Endothelial cell of umbilical vein (primary cell): ENCODE measurements around the gene PTPRO. TPM values are rescaled to one million over a fixed set of nuclear protein-coding genes. Genes with fewer than 3 reads are reported as not detected.

Experiments
- BruUV-seq: library from RNA; stranded (reverse); fragments of 400-500 nt; replicated peaks from 2 replicates; lab custom pipeline; 2021; lab: Mats Ljungman, UMichigan
- CTCF ChIA-PET: fragments of 300-600, 350-600 bp; sonication (Branson Sonifier 250); formaldehyde crosslinking; loops from one replicate; lab custom pipeline; 2021; ENCODE audit warnings: antibody characterized with exemption, inconsistent platforms; lab: Charles Lee
- POLR2A ChIA-PET: fragments of 300-600, 350-600 bp; sonication (Branson Sonifier 250); formaldehyde crosslinking; loops from one replicate; lab custom pipeline; 2021; ENCODE audit warnings: antibody characterized with exemption, inconsistent platforms; lab: Charles Lee
- DNase-seq: peaks from one replicate; pipeline ENCODE4 v3.0.0-alpha.2; 2011; ENCODE audit warnings: low read depth, low spot score
- FAIRE-seq: peaks from 2 replicates; lab custom pipeline; 2011; peaks lifted over from hg19 to GRCh38; lab: Jason Lieb, UNC
- H2AFZ ChIP-seq: 2 replicates; pipeline ENCODE4 v1.6.0; 2012; ENCODE audit warnings: low read depth, low read length, control low read depth, inconsistent platforms
- H3K27ac ChIP-seq: 2 replicates; pipeline ENCODE4 v1.5.1; 2011; ENCODE audit warnings: low read depth, mild to moderate bottlenecking, control low read depth, low read length, moderate library complexity; ENCODE audit not compliant: insufficient read depth
- H3K27me3 ChIP-seq, 2 experiments: 2 replicates each; pipeline versions ENCODE4 v1.6.0 to v1.6.1; 2011; ENCODE audit warnings: low read length in 2 of 2, mixed read lengths in 1 of 2; ENCODE audit not compliant: control insufficient read depth in 2 of 2, insufficient read depth in 2 of 2
- H3K36me3 ChIP-seq, 2 experiments: 2 replicates in 1 of 2; 3 replicates in 1 of 2; pipeline ENCODE4 v1.5.1; 2011; ENCODE audit warnings: low read length in 2 of 2, mild to moderate bottlenecking in 1 of 2, moderate library complexity in 1 of 2; ENCODE audit not compliant: control insufficient read depth in 2 of 2, insufficient read depth in 2 of 2; ENCODE audit errors: extremely low read depth in 1 of 2
- H3K4me1 ChIP-seq: 3 replicates; pipeline ENCODE4 v1.5.1; 2011; ENCODE audit warnings: mild to moderate bottlenecking, low read length; ENCODE audit not compliant: control insufficient read depth, insufficient read depth; ENCODE audit errors: extremely low read depth
- H3K4me2 ChIP-seq: 2 replicates; pipeline ENCODE4 v1.6.1; 2011; ENCODE audit warnings: low read length, control low read depth, mixed read lengths; ENCODE audit not compliant: insufficient read depth
- H3K4me3 ChIP-seq, 3 experiments: fragments of 200-600 bp in 1 of 3; sonication (generic), shearing (Covaris generic) in 1 of 3; replicated peaks in 1 of 3; 2 replicates each; pipeline ENCODE4 v1.5.1; 2011 to 2016; ENCODE audit warnings: control low read depth in 3 of 3, low read length in 3 of 3, mild to moderate bottlenecking in 2 of 3, inconsistent platforms in 1 of 3, low read depth in 1 of 3, moderate library complexity in 1 of 3; ENCODE audit not compliant: insufficient read depth in 1 of 3
- H3K79me2 ChIP-seq: 2 replicates; pipeline ENCODE4 v1.6.0; 2012; ENCODE audit warnings: low read length, inconsistent platforms; ENCODE audit not compliant: control insufficient read depth, insufficient read depth
- H3K9ac ChIP-seq: replicated peaks from 2 replicates; pipeline ENCODE3; 2011; ENCODE audit warnings: low read length, control low read depth; ENCODE audit not compliant: insufficient read depth; ENCODE audit errors: extremely low read depth
- H3K9me1 ChIP-seq: replicated peaks from 3 replicates; pipeline ENCODE4 v1.6.0; 2011; ENCODE audit warnings: mild to moderate bottlenecking, low read length; ENCODE audit not compliant: control insufficient read depth, insufficient read depth; ENCODE audit errors: extremely low read depth
- H3K9me3 ChIP-seq: replicated peaks from 2 replicates; pipeline ENCODE4 v1.5.1; 2012; ENCODE audit warnings: low read length, inconsistent platforms; ENCODE audit not compliant: control insufficient read depth, insufficient read depth
- H4K20me1 ChIP-seq: replicated peaks from 2 replicates; pipeline ENCODE3; 2011; ENCODE audit warnings: mild to moderate bottlenecking, low read length; ENCODE audit not compliant: control insufficient read depth, insufficient read depth; ENCODE audit errors: extremely low read depth
- CTCF ChIP-seq, 2 donors: IDR thresholded peaks; 1 replicate in 1 of 2; 2 replicates in 1 of 2; pipeline ENCODE4 v1.5.1; 2011; ENCODE audit warnings: low read length in 2 of 2, mild to moderate bottlenecking in 2 of 2, moderate library complexity in 2 of 2, control low read depth in 1 of 2, inconsistent platforms in 1 of 2, low read depth in 1 of 2; ENCODE audit not compliant: insufficient read depth in 1 of 2; ENCODE audit errors: extremely low read depth in 1 of 2
- EZH2 ChIP-seq: IDR thresholded peaks from 2 replicates; pipeline ENCODE4 v1.6.1; 2012; ENCODE audit warnings: borderline replicate concordance, low read depth, mild to moderate bottlenecking, moderate library complexity, low read length, inconsistent platforms; ENCODE audit not compliant: severe bottlenecking
- FOS ChIP-seq: IDR thresholded peaks from 2 replicates; pipeline ENCODE4 v1.6.1; 2011; ENCODE audit warnings: mild to moderate bottlenecking, low read length, moderate library complexity, borderline replicate concordance; ENCODE audit not compliant: insufficient read depth
- GATA2 ChIP-seq: IDR thresholded peaks from 2 replicates; pipeline ENCODE4 v1.7.0; 2011; ENCODE audit warnings: low read depth, mild to moderate bottlenecking, moderate library complexity, mixed read lengths, low read length; ENCODE audit not compliant: insufficient read length, insufficient read depth
- JUN ChIP-seq: IDR thresholded peaks from 2 replicates; pipeline ENCODE4 v1.6.1; 2011; ENCODE audit warnings: borderline replicate concordance, low read depth; ENCODE audit not compliant: insufficient read length, insufficient read depth
- MAX ChIP-seq: IDR thresholded peaks from 2 replicates; pipeline ENCODE4 v1.6.1; 2011; ENCODE audit not compliant: insufficient read depth, insufficient read length
- MYC ChIP-seq: IDR thresholded peaks from one replicate; pipeline ENCODE4 v1.6.1; 2011; ENCODE audit warnings: mild to moderate bottlenecking, low read depth, low read length
- POLR2A ChIP-seq: IDR thresholded peaks from 2 replicates; pipeline ENCODE4 v1.6.1; 2012; ENCODE audit warnings: low read depth, mild to moderate bottlenecking, control low read depth, low read length
- POLR2AphosphoS5 ChIP-seq: IDR thresholded peaks from 2 replicates; pipeline ENCODE4 v1.6.1; 2012; ENCODE audit warnings: low read depth, mild to moderate bottlenecking, control low read depth, low read length, moderate library complexity; ENCODE audit not compliant: insufficient read depth
- dilution Hi-C: fragments of 300-500 bp; cut with MboI; formaldehyde crosslinking; loops from one replicate; pipeline ENCODE4 v1.15.0; 2019; ENCODE audit warnings: low sequenced_read_pairs; ENCODE audit not compliant: extremely low pct_ligation_motif_present
- intact Hi-C: fragments of 100-400 bp; cut with micrococcal nuclease; formaldehyde crosslinking; loops from one replicate; pipeline ENCODE4 v1.10.0; 2022
- polyA plus RNA-seq, 4 experiments: library from polyadenylated mRNA; depleted of rRNA in 3 of 4; stranded (reverse) in 3 of 4; unstranded in 1 of 4; fragments of >200 nt; gene quantifications; 2 replicates each; pipeline versions ENCODE4 v1.2.1 to v1.2.3, GENCODE V29; 2011 to 2012; ENCODE audit warnings: missing spikeins in 1 of 4
- total RNA-seq: library from RNA; stranded (reverse); gene quantifications from 2 replicates; pipeline ENCODE4 v1.2.3, GENCODE V29; 2021

The PTPRO gene
- total and polyA plus RNA-seq, 2 donors (not counting 3 experiments of a cell fraction or from before 2014, with no cell fraction given), result not detected

DNA sequence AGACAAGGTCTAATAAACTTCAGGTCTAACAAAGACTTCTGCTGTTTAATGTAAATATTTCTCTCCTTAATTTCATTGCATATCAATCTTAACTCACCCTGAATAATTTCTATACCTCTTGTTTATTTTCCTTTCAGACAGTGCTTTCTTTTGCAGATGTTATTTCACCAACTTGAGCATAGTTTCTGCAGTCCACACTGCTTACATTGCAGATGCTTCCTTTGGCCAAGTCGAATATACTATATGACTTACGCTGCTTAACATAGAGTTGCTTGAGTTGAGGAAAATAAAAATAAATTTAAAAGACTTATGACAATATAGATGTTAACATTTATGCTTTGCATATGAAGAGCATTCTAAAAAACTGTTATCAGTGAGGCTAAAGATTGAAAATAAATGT is 217.7 kb downstream of the PTPRO start:
- no peaks in the 10 kb centered on the region for H4K20me1 ChIP-seq
- no peak overlapping the region for H3K4me3 ChIP-seq
- no peaks in the 10 kb centered on the region for H3K79me2 ChIP-seq
- intact Hi-C loops (no loop called here), dilution Hi-C loops (no loop called here)
- ChIA-PET POLR2A (no interaction called here), CTCF (interaction anchor here (1.1 to 2.6 kb wide), 4 partner anchors 8 to 45 kb away, joined by 3 to 15 read pairs (median 10); no protein-coding TSS in a partner anchor)
- H3K4me2 ChIP-seq, result no peak overlapping the region
- DNase-seq, result no peak
- H2AFZ ChIP-seq, result no peak overlapping the region
- no peak for FAIRE-seq
- TF ChIP-seq POLR2A, result no peak
- no peak for TF ChIP-seq JUN
- TF ChIP-seq POLR2AphosphoS5, result no peak
- no peak for TF ChIP-seq FOS
- TF ChIP-seq CTCF (IDR thresholded peaks at IDR 0.05; ENCODE audit: extremely low read depth in 1 of 2, insufficient read depth in 1 of 2, low read depth in 1 of 2, low read length in 2 of 2), result no peak
- TF ChIP-seq EZH2, result no peak
- no peak for TF ChIP-seq MYC
- TF ChIP-seq GATA2, result no peak
- TF ChIP-seq MAX, result no peak
- H3K36me3 ChIP-seq, result no peaks in the 10 kb centered on the region
- H3K9ac ChIP-seq, result no peak overlapping the region
- no peaks in the 10 kb centered on the region for H3K9me1 ChIP-seq
- no peaks in the 10 kb centered on the region for H3K27me3 ChIP-seq
- no peak overlapping the region for H3K27ac ChIP-seq
- no TSS peak for BruUV-seq
- no peaks in the 10 kb centered on the region for H3K9me3 ChIP-seq
- H3K4me1 ChIP-seq, result peaks cover 12% of the 10 kb centered on the region
